Colonic mucosa (tissue), 4 donors: ENCODE data around the gene ADAM22. TPM values are rescaled to one million over a fixed set of nuclear protein-coding genes. Genes with fewer than 3 reads are reported as not detected.
A peak's percentile ranks its signal among the peaks of the same experiment; 100 is the strongest.

Experiments used
- DNase-seq: peaks from one replicate; pipeline ENCODE4 v3.0.0-alpha.2; 2020
- H3K27ac ChIP-seq: fragments of 200-600 bp; one replicate; pipeline ENCODE4 v1.8.0; 2021
- H3K27me3 ChIP-seq: fragments of 200-600 bp; one replicate; pipeline ENCODE4 v1.8.0; 2021
- H3K36me3 ChIP-seq: fragments of 200-600 bp; one replicate; pipeline ENCODE4 v1.8.0; 2021
- H3K4me1 ChIP-seq: fragments of 200-600 bp; one replicate; pipeline ENCODE4 v1.8.0; 2021; ENCODE audit warnings: mild to moderate bottlenecking
- H3K4me3 ChIP-seq: fragments of 200-600 bp; one replicate; pipeline ENCODE4 v1.8.0; 2021
- H3K9ac ChIP-seq, 2 donors: one replicate each; pipeline ENCODE4 v1.7.0; 2013; ENCODE audit warnings: control low read depth in 2 of 2, low read depth in 2 of 2, low read length in 2 of 2
- H3K9me3 ChIP-seq: fragments of 200-600 bp; one replicate; pipeline ENCODE4 v1.8.0; 2021
- CTCF ChIP-seq: fragments of 200-600 bp; IDR thresholded peaks from one replicate; pipeline ENCODE4 v1.8.0; 2022; ENCODE audit warnings: antibody characterized with exemption, mild to moderate bottlenecking
- intact Hi-C: fragments of 100-400 bp; cut with DNase I; formaldehyde crosslinking; loops from one replicate; pipeline ENCODE4 v1.14.1; 2022
- total RNA-seq, 2 donors: library from RNA; stranded (reverse); fragmentation: NEBNext Ultra II Directional in 1 of 2; extraction: Animal tissue kit (Norgen Biotek cat#: 25700) in 1 of 2; gene quantifications; one replicate each; pipeline ENCODE4 v1.2.1, GENCODE V29; 2021
- donor health status: healthy.
- donor health status: DM: no; HTN: no; CAD: no.
- donor health status: DM: no; HTN: no; CAD: no.

ADAM22 gene
- total RNA-seq, 2 donors from 2014 or later: 2.6 to 2.8 TPM

GRCh38 chr7:88116235-88116795 lies 182.3 kb downstream of the ADAM22 start:
- Histone ChIP-seq H3K4me1 (no peaks in the 10 kb centered on the region), H3K9me3 (no peaks in the 10 kb centered on the region), H3K4me3 (no peak overlapping the region), H3K27me3 (no peaks in the 10 kb centered on the region), H3K36me3 (no peaks in the 10 kb centered on the region), H3K9ac (no peak overlapping the region), H3K27ac (no peak overlapping the region)
- intact Hi-C loops: no loop called here
- TF ChIP-seq CTCF: no peak
- DNase-seq: no peak

DNA sequence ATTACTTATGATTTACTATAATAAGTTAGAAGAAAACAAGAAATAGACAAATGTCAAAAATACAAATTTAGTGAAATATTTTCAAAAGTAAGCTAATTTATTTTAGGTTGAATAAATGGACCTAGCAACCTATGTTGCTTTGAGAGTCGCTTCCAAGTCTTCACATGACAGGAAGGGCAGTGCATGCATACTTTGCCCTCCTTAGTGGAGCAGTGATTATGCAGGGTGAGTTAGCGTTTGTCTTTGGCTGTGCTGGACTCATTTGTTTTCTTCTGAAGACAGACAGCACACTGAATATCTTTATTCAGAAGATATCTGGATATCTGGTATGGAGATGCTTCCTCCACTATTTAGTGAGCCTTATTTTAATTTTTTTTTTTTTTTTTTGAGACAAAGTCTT lies 183.3 kb downstream of the ADAM22 start:
- no peak for TF ChIP-seq CTCF
- intact Hi-C loops: no loop called here
- no peaks in the 10 kb centered on the region for H3K36me3 ChIP-seq
- no peaks in the 10 kb centered on the region for H3K27me3 ChIP-seq
- no peak overlapping the region for H3K9ac ChIP-seq
- H3K4me3 ChIP-seq: no peak overlapping the region
- no peaks in the 10 kb centered on the region for H3K4me1 ChIP-seq
- no peak for DNase-seq
- no peak overlapping the region for H3K27ac ChIP-seq
- no peaks in the 10 kb centered on the region for H3K9me3 ChIP-seq

GRCh38 chr7:88121335-88121734 lies 187.3 kb downstream of the ADAM22 start:
- H3K4me1 ChIP-seq: no peaks in the 10 kb centered on the region
- no peaks in the 10 kb centered on the region for H3K36me3 ChIP-seq
- no peak overlapping the region for H3K4me3 ChIP-seq
- intact Hi-C loops: no loop called here
- no peak for TF ChIP-seq CTCF
- H3K9ac ChIP-seq: no peak overlapping the region
- no peaks in the 10 kb centered on the region for H3K27me3 ChIP-seq
- H3K27ac ChIP-seq: no peak overlapping the region
- DNase-seq: no peak
- no peaks in the 10 kb centered on the region for H3K9me3 ChIP-seq

DNA sequence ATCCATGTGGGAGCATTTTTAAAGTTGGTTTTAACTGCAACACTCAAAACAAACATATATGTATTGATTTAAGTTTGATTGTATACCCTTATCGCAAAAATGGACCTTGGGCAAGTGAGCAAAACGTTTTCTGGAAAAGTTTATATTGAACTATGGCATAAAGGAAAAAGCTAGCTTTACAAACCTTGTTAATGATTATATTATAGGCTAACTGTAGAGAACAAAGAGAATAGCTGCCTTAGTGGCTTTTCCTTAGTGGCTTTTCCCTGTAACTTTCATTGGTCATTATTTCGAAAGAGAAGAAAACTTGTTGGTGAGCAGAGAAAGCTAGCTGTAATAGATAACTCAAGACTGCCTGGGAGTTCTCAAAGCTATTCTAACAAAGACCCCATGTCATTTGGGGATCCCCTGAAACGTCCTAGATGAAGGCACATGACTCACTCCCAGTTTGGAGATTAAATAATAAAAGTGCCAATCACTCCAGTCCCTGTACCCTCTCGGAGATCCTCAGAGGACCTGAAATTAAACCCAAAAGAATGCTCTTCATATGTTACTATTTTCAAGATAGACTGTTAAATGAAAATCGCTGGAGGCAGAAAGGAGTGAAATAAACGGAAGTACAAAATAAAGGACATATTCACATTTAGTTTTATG lies 193.7 kb downstream of the ADAM22 start:
- no peaks in the 10 kb centered on the region for H3K9me3 ChIP-seq
- H3K9ac ChIP-seq: peak overlapping the region in 1 of 2 donors; percentile 46
- H3K27me3 ChIP-seq: no peaks in the 10 kb centered on the region
- no peak for DNase-seq
- H3K4me1 ChIP-seq: no peaks in the 10 kb centered on the region
- no peak for TF ChIP-seq CTCF
- H3K4me3 ChIP-seq: no peak overlapping the region
- intact Hi-C loops: no loop called here
- no peaks in the 10 kb centered on the region for H3K36me3 ChIP-seq
- H3K27ac ChIP-seq: peak overlapping the region; percentile 41

- no peaks in the 10 kb centered on the region for H3K9me3 ChIP-seq
- H3K27ac ChIP-seq: no peak overlapping the region
Measured at GRCh38 chr7:88132725-88133124, 198.7 kb downstream of the ADAM22 start.

More at GRCh38 chr7:88132725-88133124, 198.7 kb downstream of the ADAM22 start:
- DNase-seq: no peak
- intact Hi-C loops: no loop called here
- Histone ChIP-seq H3K27me3 (no peaks in the 10 kb centered on the region), H3K4me3 (no peak overlapping the region), H3K9ac (no peak overlapping the region), H3K4me1 (no peaks in the 10 kb centered on the region), H3K36me3 (no peaks in the 10 kb centered on the region)
- TF ChIP-seq CTCF: no peak
